Duodenal mucosa (tissue), 2 donors: ENCODE data around the gene TUBA1C.

Source experiments
- H3K27ac ChIP-seq: one replicate; pipeline ENCODE4 v1.7.0; 2013; ENCODE audit warnings: low read depth, low read length
- H3K27me3 ChIP-seq, 2 donors: one replicate each; pipeline ENCODE4 v1.7.0; 2013; ENCODE audit warnings: low read length in 2 of 2, control low read depth in 1 of 2; ENCODE audit not compliant: insufficient read depth in 2 of 2, control insufficient read depth in 1 of 2
- H3K36me3 ChIP-seq, 2 donors: one replicate each; pipeline ENCODE4 v1.7.0; 2013; ENCODE audit warnings: low read length in 2 of 2, control low read depth in 1 of 2; ENCODE audit not compliant: insufficient read depth in 2 of 2, control insufficient read depth in 1 of 2
- H3K4me1 ChIP-seq, 2 donors: one replicate each; pipeline ENCODE4 v1.7.0; 2013; ENCODE audit warnings: low read length in 2 of 2, control low read depth in 1 of 2; ENCODE audit not compliant: insufficient read depth in 2 of 2, control insufficient read depth in 1 of 2
- H3K4me3 ChIP-seq, 2 donors: one replicate each; pipeline ENCODE4 v1.7.0; 2013; ENCODE audit warnings: low read length in 2 of 2, low read depth in 1 of 2
- H3K9ac ChIP-seq, 2 donors: one replicate each; pipeline ENCODE4 v1.7.0; 2013; ENCODE audit warnings: low read length in 2 of 2, low read depth in 1 of 2
- H3K9me3 ChIP-seq, 2 donors: one replicate each; pipeline ENCODE4 v1.7.0; 2013; ENCODE audit warnings: low read length in 2 of 2, control low read depth in 1 of 2; ENCODE audit not compliant: control insufficient read depth in 1 of 2

TUBA1C gene

DNA sequence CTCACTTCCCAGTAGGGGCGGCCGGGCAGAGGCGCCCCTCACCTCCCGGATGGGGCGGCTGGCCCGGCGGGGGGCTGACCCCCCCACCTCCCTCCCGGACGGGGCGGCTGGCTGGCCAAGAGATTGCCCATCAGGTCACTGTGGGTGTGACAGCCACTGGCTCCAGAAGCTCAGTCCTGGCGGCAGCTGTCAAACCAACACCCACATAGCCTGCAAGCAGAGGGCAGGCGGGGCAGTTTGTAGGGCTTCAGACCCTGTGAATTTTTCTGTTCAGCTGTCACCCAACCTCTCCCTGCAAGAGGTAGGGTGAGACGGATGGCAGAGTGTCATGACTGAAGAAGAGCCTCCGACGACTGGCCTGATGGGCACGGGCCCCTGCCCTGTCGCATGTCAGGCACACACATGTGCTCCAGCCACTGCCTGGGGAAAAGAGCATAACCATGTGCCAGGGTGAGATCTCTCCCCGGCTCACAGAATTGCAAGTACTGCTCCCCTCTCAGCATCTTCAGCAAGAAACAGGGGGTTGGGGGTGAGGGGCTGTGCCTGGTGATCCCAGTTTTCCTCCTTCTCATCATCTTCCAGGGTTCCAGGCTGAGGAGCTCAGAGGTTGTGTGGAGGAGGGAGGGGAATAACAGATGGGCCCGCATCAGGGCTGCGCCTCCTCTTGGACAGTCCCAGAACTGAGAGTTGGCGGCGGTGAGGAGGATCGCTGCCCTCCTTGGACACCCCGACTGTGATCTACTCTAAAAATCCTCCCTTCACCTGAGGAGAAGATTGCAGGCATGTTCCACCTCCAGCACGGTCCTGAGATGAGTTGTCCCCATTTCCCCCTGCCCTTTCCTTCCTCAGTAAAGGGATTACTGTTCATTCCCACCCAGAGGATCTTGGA is 18.9 kb downstream of the TUBA1C start:
- H3K36me3 ChIP-seq: no peaks in the 10 kb centered on the region
- H3K4me1 ChIP-seq: no peaks in the 10 kb centered on the region
- no peaks in the 10 kb centered on the region for H3K9me3 ChIP-seq
- H3K27me3 ChIP-seq: peaks cover under 1 to 5% of the 10 kb centered on the region in 2 donors
- no peak overlapping the region for H3K4me3 ChIP-seq
- H3K27ac ChIP-seq: no peak overlapping the region
- H3K9ac ChIP-seq: no peak overlapping the region

DNA sequence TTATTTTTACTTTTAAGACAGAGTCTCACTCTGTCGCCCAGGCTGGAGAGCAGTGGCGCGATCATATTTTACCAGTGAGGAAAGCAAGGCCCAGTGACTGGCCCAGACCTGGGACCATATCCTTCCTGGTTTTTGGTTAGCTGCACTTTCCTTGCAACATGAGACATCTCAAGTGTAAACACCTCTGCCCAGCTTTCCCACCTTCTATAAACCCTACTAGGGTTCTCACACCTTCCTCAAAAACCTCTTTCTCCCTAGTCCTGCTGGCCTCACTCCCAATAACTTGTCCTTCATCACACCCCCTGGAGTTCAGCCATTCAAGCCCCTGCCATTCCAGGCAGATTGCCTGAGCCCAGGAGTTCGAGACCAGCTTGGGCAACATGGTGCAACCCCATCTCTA is 19.8 kb downstream of the TUBA1C start:
- no peaks in the 10 kb centered on the region for H3K36me3 ChIP-seq
- no peaks in the 10 kb centered on the region for H3K9me3 ChIP-seq
- peaks cover 5 to 6% of the 10 kb centered on the region in 2 donors for H3K27me3 ChIP-seq
- no peak overlapping the region for H3K4me3 ChIP-seq
- H3K9ac ChIP-seq: no peak overlapping the region
- no peak overlapping the region for H3K27ac ChIP-seq
- no peaks in the 10 kb centered on the region for H3K4me1 ChIP-seq

DNA sequence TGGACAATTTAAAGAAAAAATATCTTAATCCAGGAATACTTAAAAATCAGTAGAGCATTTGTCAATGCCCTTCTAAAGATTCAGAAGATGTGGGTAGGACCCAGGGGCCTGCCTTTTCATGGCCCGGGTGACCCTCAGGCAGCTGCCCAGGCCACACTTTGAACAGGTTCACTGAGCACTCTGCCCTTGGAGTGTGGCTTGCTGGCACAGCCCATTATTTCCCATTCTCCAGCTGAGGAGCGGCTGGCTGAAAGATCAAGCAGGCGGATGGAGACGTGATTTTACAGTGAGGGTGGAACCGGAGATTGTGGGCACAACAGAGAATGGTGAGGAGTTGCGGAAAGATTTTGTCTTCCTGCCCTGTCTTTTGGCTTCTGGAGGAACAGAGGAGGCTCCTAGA is 23.0 kb downstream of the TUBA1C start:
- H3K36me3 ChIP-seq: no peaks in the 10 kb centered on the region
- H3K9ac ChIP-seq: no peak overlapping the region
- H3K27ac ChIP-seq: no peak overlapping the region
- H3K4me3 ChIP-seq: no peak overlapping the region
- peaks cover 5 to 6% of the 10 kb centered on the region in 2 donors for H3K27me3 ChIP-seq
- H3K4me1 ChIP-seq: peaks cover under 1 to 7% of the 10 kb centered on the region in 2 donors
- H3K9me3 ChIP-seq: no peaks in the 10 kb centered on the region

DNA sequence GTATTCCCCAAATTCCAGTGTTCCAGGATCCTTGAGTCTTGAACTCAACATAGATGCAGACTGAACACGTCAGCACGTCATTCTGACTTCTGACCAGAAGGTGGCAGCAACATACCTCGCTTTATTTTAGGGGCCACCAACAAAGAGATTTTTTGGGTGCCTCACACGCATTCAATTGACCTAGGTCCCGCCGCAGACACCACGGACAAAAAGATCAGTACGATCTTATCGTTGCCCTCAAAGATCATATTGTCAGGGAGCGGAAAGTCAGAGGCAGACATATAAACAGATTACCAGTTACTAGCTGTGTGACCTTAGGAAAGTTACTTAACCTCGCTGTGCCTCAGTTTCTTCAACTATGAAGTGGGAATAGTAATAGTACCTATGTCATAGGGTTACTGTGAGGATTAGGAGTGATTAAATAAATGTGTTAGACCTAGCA is 23.6 kb downstream of the TUBA1C start:
- Histone ChIP-seq H3K36me3 (no peaks in the 10 kb centered on the region), H3K4me3 (no peak overlapping the region), H3K4me1 (peaks cover 6 to 12% of the 10 kb centered on the region in 2 donors), H3K9ac (no peak overlapping the region), H3K27me3 (peaks cover 5 to 6% of the 10 kb centered on the region in 2 donors), H3K9me3 (no peaks in the 10 kb centered on the region), H3K27ac (no peak overlapping the region)

DNA sequence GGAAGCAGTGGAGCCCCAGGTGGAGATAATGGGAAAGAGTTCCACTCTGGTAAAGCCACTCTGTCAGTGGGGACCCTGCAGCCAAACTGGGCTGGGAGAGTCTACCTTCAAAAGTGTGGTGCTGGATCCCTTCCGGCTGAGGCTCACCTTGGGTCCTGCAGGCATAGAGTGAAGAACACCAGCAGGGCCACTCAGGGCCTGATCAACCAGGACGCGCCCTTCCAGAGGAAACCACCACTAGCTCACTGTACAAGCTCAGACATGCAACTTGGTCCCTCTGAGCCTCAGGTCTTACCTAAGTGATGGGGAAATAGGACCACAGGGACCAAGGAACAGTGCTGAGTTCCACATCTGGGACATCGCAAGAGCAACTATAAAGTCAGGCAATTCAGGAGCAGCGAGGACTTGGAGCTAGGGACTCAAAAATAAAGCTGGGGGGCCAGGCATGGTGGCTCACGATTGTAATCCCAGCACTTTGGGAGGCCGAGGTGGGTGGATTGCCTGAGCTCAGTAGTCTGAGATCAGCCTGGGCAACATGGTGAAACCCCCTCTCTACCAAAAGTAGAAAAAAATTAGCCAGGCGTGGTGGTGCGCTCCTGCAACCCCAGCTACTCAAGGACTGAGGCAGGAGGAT is 24.2 kb downstream of the TUBA1C start:
- H3K27me3 ChIP-seq: peaks cover 6% of the 10 kb centered on the region in 2 donors
- H3K9ac ChIP-seq: no peak overlapping the region
- H3K4me1 ChIP-seq: peaks cover 11 to 13% of the 10 kb centered on the region in 2 donors
- no peaks in the 10 kb centered on the region for H3K9me3 ChIP-seq
- H3K36me3 ChIP-seq: no peaks in the 10 kb centered on the region
- H3K4me3 ChIP-seq: no peak overlapping the region
- H3K27ac ChIP-seq: no peak overlapping the region

DNA sequence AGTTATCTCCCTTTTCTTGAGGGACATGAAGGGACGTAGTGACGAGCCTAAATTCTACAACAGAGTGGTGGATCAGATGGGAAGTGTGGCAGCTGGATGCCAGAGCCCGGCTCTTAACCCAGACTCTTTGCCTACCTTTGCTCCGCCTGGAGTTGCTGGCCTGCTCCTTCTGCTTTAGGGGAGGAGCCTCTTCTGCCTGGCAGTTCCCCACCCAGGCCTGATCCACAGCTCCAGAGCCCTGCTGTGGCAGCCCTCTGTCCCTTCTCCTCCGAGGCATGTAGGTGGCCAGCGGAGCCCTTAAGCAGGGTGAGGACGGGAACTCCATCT is 27.8 kb downstream of the TUBA1C start:
- no peaks in the 10 kb centered on the region for H3K9me3 ChIP-seq
- no peaks in the 10 kb centered on the region for H3K36me3 ChIP-seq
- no peak overlapping the region for H3K27ac ChIP-seq
- H3K9ac ChIP-seq: no peak overlapping the region
- H3K4me3 ChIP-seq: no peak overlapping the region
- peaks cover 23 to 27% of the 10 kb centered on the region in 2 donors for H3K4me1 ChIP-seq
- H3K27me3 ChIP-seq: peaks cover 35 to 36% of the 10 kb centered on the region in 2 donors

DNA sequence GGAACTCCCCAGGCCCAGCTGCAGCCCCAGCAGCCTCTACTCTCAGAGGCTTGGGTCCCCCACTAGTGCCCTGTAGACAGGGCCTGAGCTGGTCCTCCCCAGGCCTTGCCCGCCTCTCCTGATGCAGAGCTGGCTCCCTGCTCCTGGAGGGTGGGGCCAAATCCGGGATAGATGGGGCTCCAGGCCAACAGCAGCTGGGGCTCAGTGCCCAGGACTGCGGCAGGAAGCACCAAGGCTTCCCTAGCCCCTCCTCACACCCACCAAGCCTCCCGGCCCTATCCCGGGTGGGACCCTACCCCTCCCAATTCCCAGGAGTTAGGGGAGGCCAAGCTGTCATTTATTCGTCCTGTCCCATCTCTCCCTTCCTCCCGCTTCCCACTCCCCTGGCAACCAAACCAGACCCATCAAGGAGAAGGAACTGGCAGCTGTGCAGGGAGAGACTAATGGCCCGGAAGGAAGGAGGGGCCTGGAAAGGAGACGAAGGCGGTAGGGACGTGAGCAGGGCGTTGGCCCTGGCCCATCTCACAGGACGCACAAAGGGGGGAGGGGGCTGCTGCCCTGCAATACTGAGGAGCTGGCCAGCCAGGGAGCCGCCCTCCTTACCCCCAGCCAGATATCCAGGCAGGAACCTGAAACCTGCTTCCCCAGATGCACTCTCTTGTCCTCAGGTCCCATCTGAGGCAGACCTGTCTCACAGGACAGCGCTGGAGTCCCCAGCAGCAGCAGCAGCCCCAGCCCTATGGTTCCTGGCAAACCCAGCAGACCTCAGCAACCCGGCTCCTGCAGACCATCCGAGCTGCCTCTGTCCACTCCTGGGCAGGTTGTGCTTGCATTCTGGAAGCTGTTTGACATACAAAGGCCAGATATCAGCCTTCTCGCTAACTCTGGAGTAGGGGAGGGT is 28.4 kb downstream of the TUBA1C start:
- H3K27me3 ChIP-seq: peaks cover 41 to 42% of the 10 kb centered on the region in 2 donors
- H3K4me3 ChIP-seq: no peak overlapping the region
- no peak overlapping the region for H3K27ac ChIP-seq
- H3K9me3 ChIP-seq: no peaks in the 10 kb centered on the region
- H3K36me3 ChIP-seq: no peaks in the 10 kb centered on the region
- H3K4me1 ChIP-seq: peaks cover 27 to 29% of the 10 kb centered on the region in 2 donors
- no peak overlapping the region for H3K9ac ChIP-seq

DNA sequence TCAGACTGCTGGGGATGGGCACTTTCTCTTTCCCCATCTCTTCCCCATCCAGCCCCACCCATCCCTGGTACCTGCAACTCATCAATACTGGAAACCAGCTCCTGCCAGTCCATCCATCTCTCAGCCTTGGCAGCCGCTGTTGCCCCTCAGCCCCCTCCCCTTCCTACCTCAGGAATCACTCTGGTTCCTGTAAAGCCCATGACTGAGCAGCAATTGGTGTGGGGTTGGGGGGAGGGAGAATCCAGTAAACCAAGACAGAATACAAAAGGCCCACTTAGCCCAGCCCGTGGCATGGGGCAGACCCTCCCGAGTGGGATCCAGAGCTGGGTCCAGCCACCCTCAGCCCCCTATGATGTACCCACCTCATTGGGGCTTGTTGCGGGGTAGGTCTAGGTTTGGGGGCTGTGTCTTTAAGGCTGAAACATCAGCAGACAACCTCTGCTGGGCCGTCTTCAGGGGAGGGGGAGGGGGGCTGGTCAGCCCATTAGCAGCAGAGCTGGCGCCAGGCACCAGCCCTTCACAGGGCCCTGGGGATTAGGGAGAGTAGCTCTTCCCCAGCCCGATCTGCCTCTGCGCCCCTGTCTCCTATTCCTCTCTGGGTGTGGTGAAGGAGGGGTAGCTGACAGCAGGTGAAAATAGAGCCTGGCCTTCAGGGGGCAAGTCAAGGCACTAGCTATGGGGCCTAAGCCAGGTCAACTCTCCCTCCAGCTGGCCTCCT is 29.4 kb downstream of the TUBA1C start:
- peaks cover 27 to 31% of the 10 kb centered on the region in 2 donors for H3K4me1 ChIP-seq
- H3K4me3 ChIP-seq: no peak overlapping the region
- no peak overlapping the region for H3K9ac ChIP-seq
- H3K36me3 ChIP-seq: no peaks in the 10 kb centered on the region
- H3K9me3 ChIP-seq: no peaks in the 10 kb centered on the region
- no peak overlapping the region for H3K27ac ChIP-seq
- peaks cover 42 to 47% of the 10 kb centered on the region in 2 donors for H3K27me3 ChIP-seq

DNA sequence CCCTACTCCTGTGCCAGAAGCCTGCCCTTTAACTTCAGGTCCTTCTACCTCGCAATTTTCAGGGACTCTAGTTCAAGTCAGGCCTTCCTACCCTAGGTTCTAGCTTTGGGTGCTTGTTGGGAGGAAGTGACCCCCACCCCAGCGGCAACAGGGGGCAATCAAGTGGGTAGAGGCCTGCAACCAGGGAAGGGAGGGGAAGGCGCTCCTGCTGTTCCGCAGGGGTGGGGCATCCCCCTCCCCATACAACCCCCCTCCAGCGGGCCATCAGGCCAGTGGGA is 29.9 kb downstream of the TUBA1C start:
- Histone ChIP-seq H3K4me3 (no peak overlapping the region), H3K4me1 (peaks cover 27 to 31% of the 10 kb centered on the region in 2 donors), H3K9ac (no peak overlapping the region), H3K27ac (no peak overlapping the region), H3K27me3 (peaks cover 41 to 47% of the 10 kb centered on the region in 2 donors), H3K9me3 (no peaks in the 10 kb centered on the region), H3K36me3 (no peaks in the 10 kb centered on the region)
